ENCODE data around the gene MB.

MB gene

DNA sequence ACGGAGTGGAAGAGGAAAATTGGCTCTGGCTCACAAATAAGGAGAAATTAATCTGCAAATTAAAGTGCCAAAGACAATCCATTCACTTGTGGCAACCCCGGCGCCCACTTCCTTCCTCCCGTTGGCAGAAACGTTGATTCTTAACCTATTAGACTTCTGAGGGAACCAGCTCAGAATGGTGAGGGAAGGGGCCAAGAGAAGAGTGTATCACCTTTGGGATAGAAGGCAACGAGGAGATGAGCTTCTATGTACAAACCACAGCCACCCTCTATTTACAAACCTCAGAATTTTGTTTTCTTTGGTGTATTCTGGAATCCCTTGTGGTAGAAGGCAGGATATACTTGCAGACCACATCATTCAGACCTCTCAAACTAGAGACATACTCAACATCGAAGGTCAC is 1.1 kb downstream of the MB start:
- no peak overlapping the region for H3K4me3 ChIP-seq (ENCODE audit: low read length)
- TF ChIP-seq ZNF274 (IDR thresholded peaks at IDR 0.05; ENCODE audit: low read depth, low read length), result no peak

DNA sequence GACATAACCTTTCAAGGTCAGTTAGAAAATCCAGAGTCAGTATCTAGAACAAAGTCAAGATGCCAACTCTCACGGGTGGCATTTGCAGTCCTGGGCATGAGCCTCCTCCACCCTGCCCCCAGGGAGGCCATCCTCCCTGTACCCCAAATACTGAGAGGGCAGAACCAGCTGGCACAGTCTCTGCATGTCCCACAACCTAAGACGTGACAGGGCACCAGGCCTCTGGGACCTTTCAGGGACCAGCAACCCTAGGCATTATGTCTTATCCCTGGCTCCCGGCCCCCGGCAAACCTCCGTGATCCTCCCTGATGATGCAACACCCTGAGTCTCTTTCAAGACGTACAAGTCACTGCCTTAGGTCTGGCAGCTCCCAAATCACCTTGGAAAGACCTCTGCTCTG is 2.0 kb downstream of the MB start:
- H3K4me3 ChIP-seq (ENCODE audit: low read length), result no peak overlapping the region
- no peak for TF ChIP-seq ZNF274 (IDR thresholded peaks at IDR 0.05; ENCODE audit: low read depth, low read length)

DNA sequence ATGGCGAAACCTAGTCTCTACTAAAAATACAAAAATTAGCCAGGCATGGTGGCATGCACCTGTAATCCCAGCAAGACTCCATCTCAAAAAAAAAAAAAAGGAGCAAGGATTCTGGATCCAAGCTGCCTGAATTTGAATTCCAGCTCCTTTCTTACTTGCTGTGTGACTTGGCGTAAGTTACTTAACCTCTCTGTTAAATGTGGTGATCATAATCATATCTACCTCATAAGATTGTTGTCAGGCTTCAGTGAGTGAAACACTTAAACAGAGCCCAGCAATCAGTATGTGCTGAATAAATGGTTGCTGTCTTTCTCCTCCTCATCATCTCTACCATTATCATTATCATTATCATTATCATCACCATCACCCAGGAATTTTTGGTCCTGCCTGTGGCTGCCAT is 2.7 kb downstream of the MB start:
- TF ChIP-seq ZNF274 (IDR thresholded peaks at IDR 0.05; ENCODE audit: low read depth, low read length), result no peak
- H3K4me3 ChIP-seq (ENCODE audit: low read length), result no peak overlapping the region

DNA sequence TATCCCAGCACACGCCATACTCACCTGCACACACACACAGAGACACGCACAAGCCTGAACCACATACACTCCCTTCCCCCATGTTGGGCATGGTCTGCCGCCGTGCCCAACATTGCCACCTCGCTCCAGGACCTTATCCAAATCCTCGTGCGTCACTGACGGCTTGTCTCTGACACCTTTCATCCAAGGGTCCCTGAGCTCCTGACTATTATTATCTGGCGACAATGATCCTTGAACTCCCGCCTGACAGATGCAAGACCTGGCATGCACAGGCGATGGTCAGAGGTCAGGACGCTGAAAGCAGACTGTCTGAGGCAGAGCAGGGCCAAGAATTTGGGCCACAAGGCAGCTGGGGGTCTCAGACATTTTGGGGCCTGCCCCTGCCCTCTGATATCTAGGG is 4.2 kb downstream of the MB start:
- H3K4me3 ChIP-seq (ENCODE audit: low read length), result no peak overlapping the region
- TF ChIP-seq ZNF274 (IDR thresholded peaks at IDR 0.05; ENCODE audit: low read depth, low read length), result no peak

DNA sequence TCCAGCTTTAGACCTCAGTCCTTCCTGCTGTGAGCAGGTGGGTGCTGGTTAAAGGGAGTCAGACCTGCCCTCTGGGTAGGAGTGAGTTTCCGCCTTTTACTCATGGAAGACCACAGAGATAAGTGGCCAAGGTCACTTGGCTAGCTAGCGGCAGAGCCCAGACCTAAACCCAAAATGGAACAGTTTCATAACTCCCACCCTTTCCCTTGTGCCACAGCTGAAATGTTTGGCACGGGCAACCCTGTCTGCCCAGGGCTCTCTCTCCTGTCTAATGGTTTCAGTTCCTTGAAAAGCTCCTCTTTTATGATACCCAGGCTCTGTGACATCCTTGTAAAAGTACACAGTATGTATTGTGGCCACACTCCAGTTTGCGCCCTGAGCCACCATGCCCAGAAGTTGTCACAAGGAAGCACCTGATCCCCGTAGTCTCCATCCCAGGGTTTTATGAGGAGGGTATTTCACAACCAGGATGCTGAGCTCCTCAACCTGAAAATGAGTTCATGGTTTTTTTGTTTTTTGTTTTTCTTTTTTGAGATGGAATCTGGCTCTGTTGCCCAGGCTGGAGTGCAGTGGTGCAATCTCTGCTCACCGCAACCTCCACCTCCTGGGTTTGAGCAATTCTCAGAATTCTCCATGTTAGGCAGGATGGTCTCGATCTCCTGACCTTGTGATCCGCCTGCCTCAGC is 5.1 kb downstream of the MB start:
- no peak for TF ChIP-seq ZNF274 (IDR thresholded peaks at IDR 0.05; ENCODE audit: low read depth, low read length)
- no peak overlapping the region for H3K4me3 ChIP-seq (ENCODE audit: low read length)

DNA sequence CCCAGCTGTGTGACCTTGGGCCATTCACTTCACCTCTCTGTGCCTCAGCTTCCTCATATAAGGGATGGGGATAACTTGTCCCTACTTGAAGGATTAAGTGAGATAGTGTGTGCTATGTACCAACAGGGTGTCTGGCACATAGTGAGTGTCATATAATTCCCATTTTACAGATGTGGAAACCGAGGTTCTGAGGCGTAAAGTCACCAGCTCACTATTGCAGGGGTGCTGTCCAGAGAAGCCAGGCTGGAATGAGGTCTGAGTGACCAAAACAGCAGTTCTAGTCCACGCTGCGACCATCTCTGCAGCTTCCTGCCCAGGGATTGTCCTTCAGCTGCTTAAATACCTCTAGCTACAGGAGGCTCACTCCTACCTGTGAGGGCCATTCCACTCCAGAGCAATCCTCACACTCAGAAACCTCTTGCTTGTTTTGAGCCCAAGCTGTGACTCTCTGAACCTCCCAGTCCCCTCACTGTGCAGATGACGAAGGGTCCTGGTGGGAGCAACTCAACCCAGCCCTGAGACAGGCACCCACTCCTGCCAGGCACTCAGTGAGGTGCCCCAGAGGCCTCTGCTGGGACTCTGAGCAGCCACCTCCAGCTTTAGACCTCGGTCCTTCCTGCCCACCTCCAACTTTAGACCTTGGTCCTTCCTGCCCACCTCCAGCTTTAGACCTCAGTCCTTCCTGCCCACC is 5.8 kb downstream of the MB start:
- TF ChIP-seq ZNF274 (IDR thresholded peaks at IDR 0.05; ENCODE audit: low read depth, low read length), result no peak
- no peak overlapping the region for H3K4me3 ChIP-seq (ENCODE audit: low read length)

DNA sequence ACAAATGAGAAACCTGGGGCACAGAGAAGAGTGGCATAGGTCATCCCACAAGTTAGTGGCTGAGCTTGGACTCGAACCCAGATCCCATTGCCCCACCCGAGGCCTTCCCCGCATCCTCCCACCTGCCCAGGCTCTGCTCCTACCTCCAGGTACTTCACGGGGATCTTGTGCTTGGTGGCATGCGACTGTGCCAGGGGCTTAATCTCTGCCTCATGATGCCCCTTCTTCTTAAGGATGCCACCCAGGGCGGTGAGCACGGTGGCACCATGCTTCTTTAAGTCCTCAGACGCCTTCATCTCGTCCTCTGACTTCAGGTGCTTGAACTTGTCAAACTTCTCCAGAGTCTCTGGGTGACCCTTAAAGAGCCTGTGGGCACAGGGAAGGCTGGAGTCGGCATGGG is 6.4 kb downstream of the MB start:
- no peak overlapping the region for H3K4me3 ChIP-seq (ENCODE audit: low read length)
- TF ChIP-seq ZNF274 (IDR thresholded peaks at IDR 0.05; ENCODE audit: low read depth, low read length), result no peak

DNA sequence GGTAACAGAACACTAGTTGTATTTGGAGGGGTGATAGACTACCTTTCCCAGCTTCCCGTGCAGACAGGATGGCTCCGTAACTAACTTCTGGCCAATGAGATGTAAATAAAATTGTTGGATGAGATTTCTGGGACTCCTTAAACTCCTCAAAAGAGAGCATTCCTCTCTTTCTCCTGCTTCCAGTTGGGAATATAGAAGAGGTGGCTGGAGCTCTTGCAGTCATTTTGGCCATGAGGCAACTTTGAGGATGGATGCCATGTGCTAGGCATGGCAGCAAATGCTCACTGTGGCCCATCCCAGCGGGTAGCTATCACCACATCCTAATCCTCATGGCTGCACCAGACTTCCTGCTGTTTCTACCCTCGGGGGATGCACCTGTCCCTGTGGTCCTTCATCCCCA is 7.4 kb downstream of the MB start:
- TF ChIP-seq ZNF274 (IDR thresholded peaks at IDR 0.05; ENCODE audit: low read depth, low read length), result no peak

DNA sequence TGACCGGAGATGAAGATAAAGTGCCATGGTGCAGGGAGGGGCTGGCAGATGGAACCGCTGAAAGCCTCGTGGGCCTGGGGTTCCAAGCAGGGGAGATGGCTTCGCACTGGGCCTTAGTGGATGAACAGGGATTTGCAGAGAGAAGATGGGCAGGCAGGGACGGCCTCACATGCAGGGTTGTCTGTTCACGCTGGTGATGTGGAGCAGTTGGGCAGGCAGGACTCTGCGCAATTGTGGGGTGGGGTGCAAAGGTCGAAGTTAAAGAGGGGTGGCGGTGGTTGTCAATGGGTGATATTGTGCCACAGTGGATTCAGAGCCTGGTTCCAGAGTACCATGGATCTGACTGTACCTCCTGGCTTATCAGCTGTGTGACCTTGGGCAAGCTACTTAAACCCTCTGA is 7.9 kb downstream of the MB start:
- TF ChIP-seq ZNF274 (IDR thresholded peaks at IDR 0.05; ENCODE audit: low read depth, low read length), result no peak
- no peak overlapping the region for H3K4me3 ChIP-seq (ENCODE audit: low read length)

More for the DNA sequence above, 7.4 kb downstream of the MB start:
- no peak overlapping the region for H3K4me3 ChIP-seq (ENCODE audit: low read length)

DNA sequence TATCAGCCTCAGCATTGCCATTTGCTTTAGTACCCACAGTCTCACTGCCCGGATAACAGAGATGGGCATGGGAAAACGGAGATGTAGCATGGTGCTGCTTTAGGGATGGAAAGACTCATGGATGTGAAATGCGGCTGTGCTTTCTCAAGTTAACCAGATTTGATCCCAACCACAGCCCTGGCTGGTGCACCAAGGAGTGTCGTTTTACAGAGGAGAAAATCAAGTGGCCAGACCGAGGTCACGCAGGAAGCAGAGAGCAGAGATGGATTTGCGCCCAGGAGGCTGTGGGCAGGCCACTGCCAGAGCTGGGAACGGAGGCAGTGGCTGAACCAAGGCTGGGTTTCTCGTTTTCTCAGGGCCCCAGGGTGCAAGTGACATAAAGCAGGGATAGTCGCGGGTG is 9.0 kb downstream of the MB start:
- H3K4me3 ChIP-seq (ENCODE audit: low read length), result no peak overlapping the region
- no peak for TF ChIP-seq ZNF274 (IDR thresholded peaks at IDR 0.05; ENCODE audit: low read depth, low read length)

DNA sequence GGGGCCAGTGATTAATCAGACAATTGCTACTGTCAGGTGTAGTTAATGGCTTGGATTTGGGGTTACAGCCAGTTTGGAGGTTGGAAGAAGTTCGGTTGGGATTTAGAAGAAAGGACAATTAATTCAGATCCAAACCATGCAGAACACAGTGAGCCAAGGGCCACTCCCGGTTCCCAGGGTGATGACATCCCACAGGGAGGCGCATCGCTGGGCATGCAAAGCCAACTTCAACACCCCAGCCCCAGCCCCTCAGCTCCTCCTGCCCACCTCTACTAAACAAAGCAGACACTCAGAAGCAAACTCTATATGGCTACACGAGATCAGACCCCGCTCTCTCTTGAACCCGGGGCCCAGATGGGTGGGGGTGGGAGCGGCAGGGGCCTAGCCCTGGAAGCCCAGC is 10.2 kb downstream of the MB start:
- no peak for TF ChIP-seq ZNF274 (IDR thresholded peaks at IDR 0.05; ENCODE audit: low read depth, low read length)
- H3K4me3 ChIP-seq (ENCODE audit: low read length), result no peak overlapping the region

DNA sequence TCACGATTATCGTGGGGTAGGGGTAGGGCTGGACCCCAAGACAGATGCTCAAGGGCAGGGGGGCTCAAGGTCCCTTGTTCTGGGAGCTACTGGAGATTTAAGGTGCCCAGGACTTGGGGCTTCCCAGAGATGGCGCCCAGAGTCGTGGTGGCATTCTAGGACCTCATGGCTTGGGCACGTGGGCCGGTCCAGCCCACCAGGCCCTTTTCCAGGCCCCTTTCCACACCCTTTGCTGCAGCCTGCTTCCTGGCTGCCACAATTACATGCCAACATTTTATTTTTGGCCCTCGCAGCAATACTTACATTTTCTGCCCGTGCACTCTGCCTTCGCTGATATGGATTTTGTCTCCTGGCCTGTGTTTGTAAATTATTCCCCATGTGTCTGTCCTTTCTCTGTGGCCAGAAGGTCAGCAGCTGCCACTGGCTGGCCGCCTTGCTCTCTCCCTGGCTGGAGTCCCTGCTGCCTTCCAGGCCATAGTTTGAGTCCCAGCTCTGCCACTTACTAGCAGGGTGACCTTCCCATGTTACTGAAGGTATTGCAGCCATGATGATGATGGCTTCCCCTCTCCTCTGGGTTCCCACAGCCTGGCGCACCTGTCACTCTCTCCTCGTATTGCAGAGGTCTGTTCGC is 11.2 kb downstream of the MB start:
- no peak for TF ChIP-seq ZNF274 (IDR thresholded peaks at IDR 0.05; ENCODE audit: low read depth, low read length)
- no peak overlapping the region for H3K4me3 ChIP-seq (ENCODE audit: low read length)

DNA sequence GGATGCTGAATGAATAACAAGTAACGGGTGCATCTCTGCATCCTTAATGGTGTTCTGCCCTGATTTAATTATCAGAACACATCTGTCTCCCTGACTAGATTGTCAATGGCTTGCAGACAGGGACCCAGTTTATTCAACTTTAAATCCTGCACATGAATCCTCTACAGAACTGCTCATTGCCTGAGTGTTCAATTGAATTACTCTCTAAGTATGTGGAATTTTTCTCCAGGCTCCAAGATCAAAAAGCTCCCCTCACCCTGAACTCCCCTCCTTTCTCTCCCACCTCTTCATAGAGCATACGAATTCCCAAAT is 11.8 kb downstream of the MB start:
- no peak for TF ChIP-seq ZNF274 (IDR thresholded peaks at IDR 0.05; ENCODE audit: low read depth, low read length)
- H3K4me3 ChIP-seq (ENCODE audit: low read length), result no peak overlapping the region

DNA sequence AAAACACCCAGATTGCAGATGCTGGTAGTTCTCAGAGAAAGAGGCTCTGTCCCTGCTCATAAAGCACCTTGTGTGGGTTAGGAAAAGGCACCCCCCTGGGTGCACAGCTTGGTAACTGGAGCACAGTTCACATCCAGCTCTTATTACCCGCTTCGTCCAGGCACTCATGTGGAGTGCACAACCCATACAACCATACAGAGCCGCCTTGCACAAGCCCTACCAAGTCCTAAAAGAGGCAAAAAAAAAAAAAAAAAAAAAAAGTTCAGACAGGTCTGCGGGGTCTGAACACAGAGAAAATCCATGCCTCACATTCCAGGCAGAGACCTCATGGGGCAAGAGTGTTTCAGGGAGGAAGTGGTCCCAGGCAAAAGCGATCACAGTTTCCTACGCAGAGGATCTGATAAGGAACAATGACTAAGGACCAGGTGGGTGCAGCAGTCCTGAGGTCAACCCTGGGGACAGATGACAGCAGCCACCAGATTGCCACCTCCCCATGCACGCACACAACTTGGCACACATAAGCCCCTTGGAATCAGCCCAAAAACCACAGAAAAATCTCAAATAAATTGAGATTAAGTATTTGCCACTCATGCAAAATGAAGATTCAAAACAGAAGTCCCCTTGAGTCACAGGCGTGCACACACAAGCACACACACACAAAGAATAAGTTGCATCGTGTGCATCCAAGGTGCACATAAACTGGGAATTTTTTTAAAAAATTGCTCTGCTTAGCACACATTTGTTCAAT is 12.3 kb downstream of the MB start:
- no peak for TF ChIP-seq ZNF274 (IDR thresholded peaks at IDR 0.05; ENCODE audit: low read depth, low read length)
- H3K4me3 ChIP-seq (ENCODE audit: low read length), result no peak overlapping the region
